Upper lobe of left lung (tissue), 4 donors: ENCODE results near the gene VWA8.

ENCODE experiments used
- POLR2A ChIP-seq, 4 donors: fragments of 450-650 bp; IDR thresholded peaks; one replicate each; pipeline ENCODE4 v1.5.1; 2016 to 2017; ENCODE audit warnings: antibody characterized with exemption in 4 of 4, mild to moderate bottlenecking in 2 of 4
- POLR2AphosphoS5 ChIP-seq, 2 donors: sonication (generic); formaldehyde crosslinking; IDR thresholded peaks; one replicate each; pipeline ENCODE4 v1.5.1; 2017; ENCODE audit warnings: antibody characterized with exemption in 2 of 2
- TF ChIP-seq, protein P1 (sequence below), 6 experiments: fragments of 450-650 bp in 4 of 6; fragments of 200-600 bp in 2 of 6; sonication (generic) in 2 of 6; IDR thresholded peaks; one replicate each; pipeline ENCODE4 v1.5.1; 2016 to 2019; ENCODE audit warnings: antibody characterized with exemption in 6 of 6

DNA sequence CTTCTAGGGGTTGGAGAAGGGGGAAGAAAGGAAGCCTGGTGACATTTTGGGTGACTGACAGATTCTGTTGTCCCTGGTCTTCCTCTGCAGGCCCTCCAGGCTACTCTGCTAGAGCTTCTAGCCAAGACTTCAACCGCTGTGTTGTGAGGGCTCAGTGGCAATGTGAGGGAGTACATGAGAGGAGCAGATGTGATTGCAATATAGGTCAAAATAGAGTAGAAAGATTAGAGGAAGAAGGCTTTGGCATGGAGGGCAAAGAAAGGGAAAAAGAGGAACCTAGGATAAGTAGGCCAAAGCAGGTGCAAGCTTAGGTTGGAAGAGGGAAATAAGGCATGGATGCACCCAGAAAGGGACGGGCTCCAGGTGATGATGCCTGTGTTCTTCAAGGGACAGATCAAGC is 286.7 kb downstream of the VWA8 start:
- TF ChIP-seq POLR2AphosphoS5 (IDR thresholded peaks at IDR 0.05) (no peak), POLR2A (IDR thresholded peaks at IDR 0.05) (no peak)
- TF ChIP-seq, protein P1, sequence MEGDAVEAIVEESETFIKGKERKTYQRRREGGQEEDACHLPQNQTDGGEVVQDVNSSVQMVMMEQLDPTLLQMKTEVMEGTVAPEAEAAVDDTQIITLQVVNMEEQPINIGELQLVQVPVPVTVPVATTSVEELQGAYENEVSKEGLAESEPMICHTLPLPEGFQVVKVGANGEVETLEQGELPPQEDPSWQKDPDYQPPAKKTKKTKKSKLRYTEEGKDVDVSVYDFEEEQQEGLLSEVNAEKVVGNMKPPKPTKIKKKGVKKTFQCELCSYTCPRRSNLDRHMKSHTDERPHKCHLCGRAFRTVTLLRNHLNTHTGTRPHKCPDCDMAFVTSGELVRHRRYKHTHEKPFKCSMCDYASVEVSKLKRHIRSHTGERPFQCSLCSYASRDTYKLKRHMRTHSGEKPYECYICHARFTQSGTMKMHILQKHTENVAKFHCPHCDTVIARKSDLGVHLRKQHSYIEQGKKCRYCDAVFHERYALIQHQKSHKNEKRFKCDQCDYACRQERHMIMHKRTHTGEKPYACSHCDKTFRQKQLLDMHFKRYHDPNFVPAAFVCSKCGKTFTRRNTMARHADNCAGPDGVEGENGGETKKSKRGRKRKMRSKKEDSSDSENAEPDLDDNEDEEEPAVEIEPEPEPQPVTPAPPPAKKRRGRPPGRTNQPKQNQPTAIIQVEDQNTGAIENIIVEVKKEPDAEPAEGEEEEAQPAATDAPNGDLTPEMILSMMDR (IDR thresholded peaks at IDR 0.05): no peak
